SH-SY5Y (cell line): ENCODE data around the gene PPP2R2C.

Experiments
- GATA2 ChIP-seq: IDR thresholded peaks from 2 replicates; pipeline ENCODE4 v1.6.1; 2011; ENCODE audit warnings: mild to moderate bottlenecking, low read depth, low read length
- GATA3 ChIP-seq: IDR thresholded peaks from 2 replicates; pipeline ENCODE4 v1.6.1; 2011; ENCODE audit warnings: low read depth, mild to moderate bottlenecking, low read length, moderate library complexity

- TF ChIP-seq GATA2: no peak
- no peak for TF ChIP-seq GATA3
These were observed 32.6 kb upstream of the PPP2R2C start for GRCh38 chr4:6504900-6505496.
